ENCODE results near the gene TTC28.

GRCh38 chr22:28223826-28224225, 455.8 kb downstream of the TTC28 start:
- TF ChIP-seq SUZ12 (IDR thresholded peaks at IDR 0.05; ENCODE audit: extremely low read depth, insufficient read depth, insufficient read length) (no peak), YY1 (IDR thresholded peaks at IDR 0.05; ENCODE audit: insufficient read depth, insufficient read length) (no peak), ZNF274 (IDR thresholded peaks at IDR 0.05; ENCODE audit: low read depth, low read length) (no peak)
